Measurements from ENCODE around the gene CTSL. TPM values are rescaled to one million over a fixed set of nuclear protein-coding genes. Genes with fewer than 3 reads are reported as not detected.

The CTSL gene
- total and polyA plus RNA-seq, 2 experiments from 2014 or later, result 401 to 402 TPM

DNA sequence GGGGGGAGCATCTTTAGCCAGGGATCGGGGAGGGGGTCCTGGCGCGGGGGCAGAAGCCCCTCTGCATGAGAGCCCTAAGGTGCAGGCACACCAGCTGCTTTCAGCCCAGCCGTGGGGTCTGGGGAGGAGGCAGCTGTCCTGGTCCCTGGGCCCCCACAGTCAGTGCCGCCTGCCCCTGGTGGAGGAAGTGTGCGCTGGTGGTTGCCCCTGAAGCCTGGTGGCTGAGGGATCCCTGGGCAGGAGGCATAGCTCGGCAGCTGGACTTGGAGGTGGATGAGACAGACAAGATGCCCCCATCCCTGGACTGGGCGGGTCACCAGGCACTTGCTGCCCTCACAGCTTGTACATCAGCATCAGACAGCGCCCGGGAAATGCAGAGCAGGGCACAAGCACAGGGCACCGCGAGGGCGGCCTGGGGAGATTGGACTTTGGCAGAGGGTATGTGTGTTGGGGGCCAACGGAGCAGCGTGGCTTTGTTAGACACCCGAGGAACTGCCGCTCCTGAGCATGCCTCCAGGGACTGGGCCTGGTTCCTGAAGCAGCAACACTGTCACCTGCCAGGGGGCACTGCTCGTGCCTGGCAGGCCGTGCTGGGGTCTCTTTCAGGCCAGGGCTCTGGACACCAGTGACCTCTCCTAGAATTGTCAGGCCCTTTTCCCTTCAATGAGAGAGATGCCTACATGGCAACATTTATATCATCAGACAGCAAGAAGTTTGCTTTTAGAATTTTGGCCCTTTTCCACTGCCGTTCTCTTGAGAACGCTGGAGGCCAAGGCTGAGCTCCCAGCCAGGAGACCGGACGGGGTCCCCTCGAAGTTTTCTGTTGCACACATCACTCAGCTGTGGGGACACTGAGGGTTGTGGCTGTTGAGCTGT lies 41.9 kb upstream of the CTSL start:
- H3K4me1 ChIP-seq (ENCODE audit: insufficient read depth), result no peaks in the 10 kb centered on the region
- no peaks in the 10 kb centered on the region for H4K20me1 ChIP-seq (ENCODE audit: insufficient read depth)
- no peaks in the 10 kb centered on the region for H3K79me2 ChIP-seq (ENCODE audit: insufficient read depth)
- no peaks in the 10 kb centered on the region for H3K36me3 ChIP-seq (ENCODE audit: low read depth)
- H3K27me3 ChIP-seq (replicated peaks; ENCODE audit: insufficient read depth), result no peaks in the 10 kb centered on the region
- in situ Hi-C loops (cut with MboI), result no loop called here
- no peaks in the 10 kb centered on the region for H3K9me2 ChIP-seq (ENCODE audit: insufficient read depth)
- DNase-seq, result no peak
- no peak overlapping the region for H3K4me3 ChIP-seq
- TF ChIP-seq EZH2 (IDR thresholded peaks at IDR 0.05; ENCODE audit: insufficient read depth, poor library complexity, severe bottlenecking) (no peak), EZH2phosphoT487 (IDR thresholded peaks at IDR 0.05; ENCODE audit: insufficient read depth, low read depth) (no peak)
- no peaks in the 10 kb centered on the region for H3K9me3 ChIP-seq (ENCODE audit: low read depth)
- 77% methylated on average over 22 to 24 of the region's 24 CpGs for WGBS, 2 experiments (ENCODE audit: low coverage in 1 of 2, low lambda C conversion rate in 2 of 2, missing lambda C conversion rate in 2 of 2)
- no peaks in the 10 kb centered on the region for H3F3A ChIP-seq (ENCODE audit: insufficient read depth)
- no peak overlapping the region for H3K9ac ChIP-seq
- peak overlapping the region; percentile 46 for H2AFZ ChIP-seq
- H3K4me2 ChIP-seq (ENCODE audit: unreplicated experiment), result no peak overlapping the region
- H3K27ac ChIP-seq, result no peak overlapping the region

DNA sequence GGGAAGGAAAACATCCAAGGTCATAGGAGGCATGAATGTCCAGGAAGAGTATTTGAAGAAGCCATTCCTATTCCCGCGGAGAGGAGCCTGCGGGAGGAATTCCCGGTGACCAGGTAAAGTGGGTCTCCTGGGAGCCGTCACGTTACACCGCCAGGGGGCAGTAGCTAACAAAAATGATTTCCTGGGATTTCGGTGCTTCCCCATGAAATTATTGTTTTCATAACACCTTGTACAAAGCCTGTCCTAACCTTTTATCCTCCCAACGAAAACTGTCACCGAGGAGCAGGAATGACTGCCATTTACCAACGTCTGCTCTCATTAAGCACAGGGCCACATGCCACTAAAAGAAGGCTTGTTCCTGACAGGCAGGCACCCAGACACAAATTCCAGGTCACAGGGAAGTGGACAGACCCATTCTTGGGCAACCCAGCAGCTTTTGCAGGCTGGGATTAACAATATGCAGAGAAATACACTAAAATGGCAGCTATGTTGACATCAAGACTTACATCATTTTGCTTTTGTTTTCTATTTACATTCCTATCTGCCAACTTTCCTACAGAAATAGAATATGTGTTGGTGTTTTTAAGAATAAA lies 41.2 kb upstream of the CTSL start:
- Histone ChIP-seq H3K4me3 (no peak overlapping the region), H3K36me3 (ENCODE audit: low read depth) (no peaks in the 10 kb centered on the region), H3K9ac (no peak overlapping the region), H4K20me1 (ENCODE audit: insufficient read depth) (no peaks in the 10 kb centered on the region), H3K4me1 (ENCODE audit: insufficient read depth) (no peaks in the 10 kb centered on the region), H3K9me2 (ENCODE audit: insufficient read depth) (no peaks in the 10 kb centered on the region), H3K4me2 (ENCODE audit: unreplicated experiment) (no peak overlapping the region), H3K27me3 (replicated peaks; ENCODE audit: insufficient read depth) (no peaks in the 10 kb centered on the region), H3K9me3 (ENCODE audit: low read depth) (no peaks in the 10 kb centered on the region), H3K79me2 (ENCODE audit: insufficient read depth) (no peaks in the 10 kb centered on the region), H3F3A (ENCODE audit: insufficient read depth) (no peaks in the 10 kb centered on the region), H3K27ac (no peak overlapping the region), H2AFZ (peak overlapping the region; percentile 46)
- in situ Hi-C loops (cut with MboI), result no loop called here
- TF ChIP-seq EZH2 (IDR thresholded peaks at IDR 0.05; ENCODE audit: insufficient read depth, poor library complexity, severe bottlenecking) (no peak), EZH2phosphoT487 (IDR thresholded peaks at IDR 0.05; ENCODE audit: insufficient read depth, low read depth) (no peak)
- DNase-seq, result peak; percentile 51
- WGBS, 2 experiments (ENCODE audit: low coverage in 1 of 2, low lambda C conversion rate in 2 of 2, missing lambda C conversion rate in 2 of 2), result 5 to 7% methylated on average over 11 of the region's 11 CpGs

- H3K27ac ChIP-seq, result no peak overlapping the region
- in situ Hi-C loops (cut with MboI), result no loop called here
- no peak overlapping the region for H3K9ac ChIP-seq
- H3K4me1 ChIP-seq (ENCODE audit: insufficient read depth), result no peaks in the 10 kb centered on the region
- no peaks in the 10 kb centered on the region for H3K9me2 ChIP-seq (ENCODE audit: insufficient read depth)
- no peak overlapping the region for H2AFZ ChIP-seq
- no peak for TF ChIP-seq EZH2phosphoT487 (IDR thresholded peaks at IDR 0.05; ENCODE audit: insufficient read depth, low read depth)
- H3K36me3 ChIP-seq (ENCODE audit: low read depth), result no peaks in the 10 kb centered on the region
- WGBS, 2 experiments (ENCODE audit: low coverage in 1 of 2, low lambda C conversion rate in 2 of 2, missing lambda C conversion rate in 2 of 2), result 75 to 86% methylated on average over 4 of the region's 4 CpGs
- no peak overlapping the region for H3K4me3 ChIP-seq
- no peaks in the 10 kb centered on the region for H4K20me1 ChIP-seq (ENCODE audit: insufficient read depth)
- H3K9me3 ChIP-seq (ENCODE audit: low read depth), result no peaks in the 10 kb centered on the region
- no peaks in the 10 kb centered on the region for H3K79me2 ChIP-seq (ENCODE audit: insufficient read depth)
- no peak overlapping the region for H3K4me2 ChIP-seq (ENCODE audit: unreplicated experiment)
- no peak for DNase-seq
- H3K27me3 ChIP-seq (replicated peaks; ENCODE audit: insufficient read depth), result no peaks in the 10 kb centered on the region
- H3F3A ChIP-seq (ENCODE audit: insufficient read depth), result no peaks in the 10 kb centered on the region
Measured at GRCh38 chr9:87685441-87685840, 40.5 kb upstream of the CTSL start.

DNA sequence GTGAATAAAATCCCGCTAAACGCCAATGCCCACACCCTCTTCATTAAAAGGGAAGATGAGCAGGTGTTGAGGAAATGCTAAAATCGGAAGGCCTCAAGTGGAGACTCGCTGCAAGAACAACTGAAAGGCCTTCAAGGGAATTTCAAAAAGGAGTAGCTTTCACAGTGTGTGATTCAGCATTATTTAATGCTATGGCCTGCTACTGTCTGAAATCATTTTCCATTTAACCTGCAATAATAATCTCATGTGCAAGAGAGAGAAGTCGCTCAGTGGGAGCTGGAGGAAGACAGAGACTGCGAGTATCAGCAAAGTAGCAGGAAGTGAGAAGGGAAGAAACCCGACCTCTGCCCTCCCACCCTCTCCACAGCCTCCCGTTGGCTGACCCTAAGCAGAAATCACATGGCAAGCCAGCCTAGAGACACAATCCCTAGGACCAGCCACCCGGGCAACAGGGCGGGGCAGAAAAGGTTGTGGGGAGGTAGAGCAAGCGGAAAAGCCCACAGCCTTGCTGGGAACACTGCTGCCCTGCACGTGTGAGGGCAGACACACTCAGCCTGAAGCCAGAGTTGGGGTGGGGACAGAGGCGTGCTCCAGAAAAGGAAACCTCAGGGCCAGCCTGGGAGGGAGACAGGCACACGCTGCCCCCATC lies 39.9 kb upstream of the CTSL start:
- in situ Hi-C loops (cut with MboI), result no loop called here
- Histone ChIP-seq H4K20me1 (ENCODE audit: insufficient read depth) (no peaks in the 10 kb centered on the region), H3K9me3 (ENCODE audit: low read depth) (no peaks in the 10 kb centered on the region), H3K36me3 (ENCODE audit: low read depth) (no peaks in the 10 kb centered on the region), H2AFZ (no peak overlapping the region), H3K4me1 (ENCODE audit: insufficient read depth) (no peaks in the 10 kb centered on the region), H3K27ac (no peak overlapping the region), H3K9me2 (ENCODE audit: insufficient read depth) (no peaks in the 10 kb centered on the region), H3F3A (ENCODE audit: insufficient read depth) (no peaks in the 10 kb centered on the region), H3K4me3 (no peak overlapping the region), H3K27me3 (replicated peaks; ENCODE audit: insufficient read depth) (no peaks in the 10 kb centered on the region), H3K4me2 (ENCODE audit: unreplicated experiment) (no peak overlapping the region), H3K9ac (no peak overlapping the region), H3K79me2 (ENCODE audit: insufficient read depth) (no peaks in the 10 kb centered on the region)
- no peak for TF ChIP-seq EZH2phosphoT487 (IDR thresholded peaks at IDR 0.05; ENCODE audit: insufficient read depth, low read depth)
- TF ChIP-seq EZH2 (IDR thresholded peaks at IDR 0.05; ENCODE audit: insufficient read depth, poor library complexity, severe bottlenecking), result no peak
- 95 to 98% methylated on average over 11 to 14 of the region's 14 CpGs for WGBS, 2 experiments (ENCODE audit: low coverage in 1 of 2, low lambda C conversion rate in 2 of 2, missing lambda C conversion rate in 2 of 2)
- peak; percentile 23 for DNase-seq

Data from GM23248 (cell line).